Heart left ventricle (tissue), 13 donors: ENCODE measurements around the gene ADGRD1.

Source experiments
- CTCF ChIP-seq, 12 donors: fragments of 200-600 bp; sonication (generic) in 4 of 12; IDR thresholded peaks; one replicate each; pipeline versions ENCODE4 v1.5.0 to v1.8.0; 2018 to 2022; ENCODE audit warnings: antibody characterized with exemption in 12 of 12, mild to moderate bottlenecking in 5 of 12
- POLR2A ChIP-seq, 2 donors: fragments of 450-650 bp; IDR thresholded peaks; one replicate each; pipeline ENCODE4 v1.6.1; 2017; ENCODE audit warnings: antibody characterized with exemption in 2 of 2, mild to moderate bottlenecking in 2 of 2, moderate library complexity in 2 of 2
- donor health status: ischemic (EF 13 %, LVEDD 7.1; RV severe dilation, severe dysfunction).
- donor health status: DM: no; HTN: yes; CAD: no.
- donor health status: DM: no; HTN: no; CAD: no.
- donor health status: ischemic (EF 25% LVEDD 6.9; RV normal size, moderate dysfunction).
- donor health status: ischemic (EF 25% LVEDD 5.7; RV mildly dilated, moderate dysfunction).
- donor health status: ischemic (EF 35%, LVEDD 5.7; RV mildly dilated, moderate dysfunction).
- donor health status: nonischemic (EF 11% LVEDD 7.7; RV severe dilation, severe dysfunction).
- donor health status: DM: yes; HTN: yes; CAD: no.
- donor health status: PGD.
- donor health status: ischemic (EF 29% LVEDD 5.4; RV normal size, mild dysfunction).
- donor health status: nonischemic (EF 23%, LVEDD 6.1; RV moderate dilation, normal function).

- TF ChIP-seq POLR2A (IDR thresholded peaks at IDR 0.05) (no peak), CTCF (IDR thresholded peaks at IDR 0.05) (no peak)
Observed at GRCh38 chr12:131051155-131051473, 97.4 kb downstream of the ADGRD1 start.
